Epithelial cell of prostate (primary cell): ENCODE results near the gene IMMP2L.
"Not testable (repeated sequence)": the region's sequence is repeated elsewhere in the genome, so short reads cannot be mapped to it uniquely, and the experiment has no call there.

Experiments
- DNase-seq: peaks from one replicate; pipeline ENCODE4 v3.0.0-alpha.2; 2011; ENCODE audit warnings: low read depth, low spot score
- H3K27ac ChIP-seq: fragments of 450-650 bp; 2 replicates; pipeline ENCODE4 v1.5.1; 2017; ENCODE audit warnings: mild to moderate bottlenecking

The IMMP2L gene

DNA sequence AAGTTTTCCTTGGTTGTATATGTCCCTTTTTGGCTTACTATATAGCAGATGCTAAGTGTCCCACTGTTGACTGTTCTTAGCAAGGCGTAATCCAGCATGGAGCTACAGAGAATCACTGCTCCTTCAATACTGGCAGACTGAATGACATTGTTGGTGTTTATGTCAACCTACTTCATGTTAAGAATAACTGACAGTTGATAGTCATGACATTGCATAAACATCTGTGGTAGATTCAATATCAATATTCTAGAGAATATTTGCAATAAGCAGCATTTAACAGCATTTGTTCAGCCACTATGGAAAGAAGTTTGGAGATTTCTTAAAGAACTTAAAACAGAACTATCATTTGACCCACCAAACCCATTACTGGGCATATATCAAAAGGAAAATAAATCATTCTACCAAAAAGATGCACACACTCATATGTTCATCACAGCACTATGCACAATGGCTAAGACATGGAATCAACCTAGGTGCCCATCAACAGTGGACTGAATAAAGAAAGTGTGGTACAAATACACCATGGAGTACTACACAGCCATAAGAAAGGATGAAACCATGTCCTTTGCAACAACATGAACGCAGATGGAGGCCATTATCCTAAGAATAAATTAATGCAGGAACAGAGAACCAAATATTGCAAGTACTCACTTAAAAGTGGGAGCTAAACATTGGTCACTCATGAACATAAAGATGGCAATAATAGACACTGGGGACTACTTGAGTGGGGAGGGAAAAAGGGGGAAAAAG lies 88.7 kb downstream of the IMMP2L start:
- no peak for DNase-seq
- H3K27ac ChIP-seq = no peak overlapping the region

DNA sequence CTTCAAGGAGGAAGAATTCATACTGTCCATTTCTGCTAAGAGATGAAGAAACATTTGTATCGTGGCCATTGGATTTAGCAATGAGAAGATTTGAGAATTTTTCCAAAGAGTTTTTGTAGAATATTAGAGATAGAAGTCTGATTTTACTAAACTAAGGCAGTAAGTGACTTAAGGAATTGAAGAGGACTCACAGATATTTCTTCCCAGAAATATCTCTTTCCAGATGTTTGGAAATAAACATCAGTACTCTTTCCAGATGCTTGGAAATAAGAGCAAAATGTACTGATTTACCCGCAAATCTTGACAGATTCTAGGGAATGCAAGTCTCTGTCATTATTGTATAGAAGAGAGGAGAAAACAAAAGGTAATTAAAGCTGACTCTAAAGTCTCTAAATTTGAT lies 91.3 kb downstream of the IMMP2L start:
- DNase-seq = no peak
- no peak overlapping the region for H3K27ac ChIP-seq

DNA sequence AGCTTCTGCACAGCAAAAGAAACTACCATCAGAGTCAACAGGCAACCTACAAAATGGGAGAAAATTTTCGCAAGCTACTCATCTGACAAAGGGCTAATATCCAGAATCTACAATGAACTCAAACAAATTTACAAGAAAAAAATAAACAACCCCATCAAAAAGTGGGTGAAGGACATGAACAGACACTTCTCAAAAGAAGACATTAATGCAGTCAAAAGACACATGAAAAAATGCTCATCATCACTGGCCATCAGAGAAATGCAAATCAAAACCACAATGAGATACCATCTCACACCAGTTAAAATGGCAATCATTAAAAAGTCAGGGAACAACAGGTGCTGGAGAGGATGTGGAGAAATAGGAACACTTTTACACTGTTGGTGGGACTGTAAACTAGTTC lies 92.4 kb downstream of the IMMP2L start:
- not testable (repeated sequence) for H3K27ac ChIP-seq, DNase-seq

DNA sequence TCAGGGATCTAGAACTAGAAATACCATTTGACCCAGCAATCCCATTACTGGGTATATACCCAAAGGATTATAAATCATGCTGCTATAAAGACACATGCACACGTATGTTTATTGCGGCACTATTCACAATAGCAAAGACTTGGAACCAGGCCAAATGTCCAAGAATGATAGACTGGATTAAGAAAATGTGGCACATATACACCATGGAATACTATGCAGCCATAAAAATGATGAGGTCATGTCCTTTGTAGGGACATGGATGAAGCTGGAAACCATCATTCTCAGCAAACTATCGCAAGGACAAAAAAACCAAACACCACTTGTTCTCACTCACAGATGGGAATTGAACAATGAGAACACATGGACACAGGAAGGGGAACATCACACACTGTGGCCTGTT lies 96.5 kb downstream of the IMMP2L start:
- DNase-seq, H3K27ac ChIP-seq: not testable (repeated sequence)

DNA sequence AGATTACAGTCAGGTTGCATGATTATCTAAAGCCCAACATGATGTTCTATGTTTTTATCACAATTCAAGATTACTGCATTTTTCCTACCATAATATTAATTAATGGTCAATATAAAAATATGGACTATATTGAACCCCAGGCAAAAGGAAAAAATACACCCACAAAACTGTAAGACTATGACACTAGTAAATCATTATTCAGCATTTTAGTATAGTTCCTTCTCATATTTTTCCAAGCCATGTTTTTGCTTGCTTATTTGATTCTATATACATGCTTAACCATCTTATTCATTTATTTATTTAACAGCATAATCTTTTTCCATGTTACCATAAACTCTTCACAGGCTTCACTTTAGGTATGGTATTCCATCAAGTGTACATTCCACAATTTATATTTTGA lies 101.6 kb downstream of the IMMP2L start:
- no peak overlapping the region for H3K27ac ChIP-seq
- no peak for DNase-seq

DNA sequence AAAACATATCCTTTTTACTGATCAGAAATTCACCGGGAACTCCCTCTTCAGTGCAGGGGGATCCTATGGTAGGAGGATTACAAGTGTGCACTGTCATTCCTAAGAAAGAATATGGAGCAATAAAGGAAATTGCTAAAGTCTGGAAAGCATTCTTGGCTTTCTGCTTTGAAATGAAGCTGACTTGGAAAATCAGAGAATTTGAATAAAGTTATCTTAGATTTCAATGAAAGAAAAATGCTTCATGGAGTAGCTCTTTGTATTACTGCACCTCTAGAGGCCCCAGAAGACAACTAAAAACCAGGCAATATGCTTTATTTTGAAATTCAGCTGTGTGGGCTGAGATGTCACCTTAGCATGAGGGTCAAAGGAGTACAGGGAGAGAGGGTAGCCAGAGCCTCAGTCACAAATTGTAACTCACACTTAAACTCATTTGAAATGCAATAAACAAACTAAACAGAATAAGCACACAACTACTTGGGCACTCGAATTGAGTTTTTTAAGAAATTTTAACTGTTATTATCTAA lies 102.5 kb downstream of the IMMP2L start:
- no peak for DNase-seq
- no peak overlapping the region for H3K27ac ChIP-seq

DNA sequence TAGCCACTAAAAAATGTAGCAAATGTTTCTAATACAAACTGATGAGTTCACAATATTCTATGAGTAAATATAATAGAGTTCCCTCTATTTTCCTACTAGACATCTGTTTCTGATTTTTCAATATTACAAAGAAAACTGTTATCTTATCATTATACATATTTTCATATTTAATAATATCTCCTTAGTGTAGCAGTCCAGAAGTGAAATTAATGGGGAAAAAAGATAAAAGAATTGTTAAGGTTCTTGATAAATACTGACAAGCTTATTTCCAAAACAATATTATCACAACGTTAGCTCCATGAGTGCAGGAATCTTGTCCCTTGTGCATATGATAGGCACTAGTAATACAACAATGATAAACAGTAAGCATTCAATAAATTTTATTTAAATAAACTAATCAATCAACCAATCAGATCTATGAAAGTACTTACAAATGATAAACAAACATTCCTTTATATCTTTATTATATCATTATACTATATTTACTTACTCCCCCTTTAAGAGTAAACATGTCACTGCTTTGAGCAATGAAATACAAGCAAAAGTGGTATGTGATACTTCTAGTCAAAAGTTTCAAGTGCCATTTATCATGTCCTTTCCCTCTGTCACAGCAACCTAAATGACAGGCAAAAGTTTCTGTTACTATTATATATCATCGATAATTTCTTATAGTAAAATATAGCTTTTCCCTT lies 103.1 kb downstream of the IMMP2L start:
- no peak overlapping the region for H3K27ac ChIP-seq
- no peak for DNase-seq

DNA sequence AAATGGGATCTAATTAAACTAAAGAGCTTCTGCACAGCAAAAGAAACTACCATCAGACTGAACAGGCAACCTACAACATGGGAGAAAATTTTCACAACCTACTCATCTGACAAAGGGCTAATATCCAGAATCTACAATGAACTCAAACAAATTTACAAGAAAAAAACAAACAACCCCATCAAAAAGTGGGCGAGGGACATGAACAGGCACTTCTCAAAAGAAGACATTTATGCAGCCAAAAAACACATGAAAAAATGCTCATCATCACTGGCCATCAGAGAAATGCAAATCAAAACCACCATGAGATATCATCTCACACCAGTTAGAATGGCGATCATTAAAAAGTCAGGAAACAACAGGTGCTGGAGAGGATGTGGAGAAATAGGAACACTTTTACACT lies 111.6 kb downstream of the IMMP2L start:
- not testable (repeated sequence) for DNase-seq, H3K27ac ChIP-seq

DNA sequence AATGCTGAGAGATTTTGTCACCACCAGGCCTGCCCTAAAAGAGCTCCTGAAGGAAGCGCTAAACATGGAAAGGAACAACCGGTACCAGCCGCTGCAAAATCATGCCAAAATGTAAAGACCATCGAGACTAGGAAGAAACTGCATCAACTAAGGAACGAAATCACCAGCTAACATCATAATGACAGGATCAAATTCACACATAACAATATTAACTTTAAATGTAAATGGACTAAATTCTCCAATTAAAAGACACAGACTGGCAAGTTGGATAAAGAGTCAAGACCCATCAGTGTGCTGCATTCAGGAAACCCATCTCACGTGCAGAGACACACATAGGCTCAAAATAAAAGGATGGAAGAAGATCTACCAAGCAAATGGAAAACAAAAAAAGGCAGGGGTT lies 114.8 kb downstream of the IMMP2L start:
- H3K27ac ChIP-seq, DNase-seq: not testable (repeated sequence)

DNA sequence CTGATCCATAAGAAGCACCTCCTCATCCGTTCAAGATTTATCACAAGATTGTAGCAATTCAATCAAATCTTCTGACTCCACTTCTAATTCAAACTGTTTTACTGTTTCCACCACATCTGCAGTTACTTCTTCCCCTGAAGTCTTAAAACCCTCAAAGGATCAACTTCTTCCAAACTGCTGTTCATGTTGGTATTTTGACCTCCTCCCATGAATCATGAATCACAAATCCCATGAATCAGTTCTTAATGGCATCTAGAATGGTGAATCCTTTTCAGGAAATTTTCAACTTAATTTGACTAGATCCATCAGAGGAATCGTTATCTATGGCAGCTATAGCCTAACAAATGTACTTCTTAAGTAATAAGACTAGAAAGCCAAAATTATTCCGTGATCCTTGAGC lies 122.3 kb downstream of the IMMP2L start:
- no peak overlapping the region for H3K27ac ChIP-seq
- DNase-seq = no peak

DNA sequence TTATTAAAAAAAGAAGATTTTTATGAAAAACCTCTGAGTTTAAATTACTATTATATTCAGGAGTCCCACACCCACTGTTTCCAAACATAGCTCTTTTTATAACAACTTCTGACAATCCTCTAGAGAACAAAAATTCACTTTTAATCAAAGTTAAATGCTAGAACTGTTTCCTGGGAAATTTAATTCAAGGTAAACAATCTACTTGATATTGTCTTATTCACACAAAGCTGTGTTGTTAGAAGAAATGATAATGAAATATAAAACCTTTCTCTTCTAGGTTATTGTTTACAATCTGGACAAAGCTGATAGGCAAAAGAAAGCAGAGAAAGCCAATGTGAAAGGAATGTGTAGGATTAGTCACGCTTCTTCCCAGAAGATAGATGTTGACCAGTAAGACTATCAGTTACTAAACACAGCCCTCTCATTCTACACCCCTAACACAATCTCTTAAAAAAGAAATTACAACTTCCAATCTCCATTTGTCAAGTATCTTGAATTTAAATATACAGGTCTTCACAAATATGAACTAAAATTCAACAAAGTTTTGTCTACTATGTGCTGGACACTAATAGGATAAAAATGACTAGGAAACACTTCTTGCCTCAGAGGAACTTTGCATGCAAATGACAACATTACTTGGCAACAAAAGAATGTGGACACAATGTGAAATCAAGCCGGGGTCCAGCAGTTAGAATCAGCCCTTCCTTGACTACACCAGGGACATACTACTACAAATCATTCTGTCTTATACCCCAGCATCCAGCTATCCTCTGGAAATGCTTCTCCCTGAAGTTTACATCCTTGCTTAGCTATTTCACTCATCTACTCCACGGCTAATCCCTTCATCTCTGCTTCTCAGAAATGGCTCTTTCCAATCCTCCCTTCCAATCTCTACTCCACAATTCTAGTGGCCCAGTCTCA lies 123.7 kb downstream of the IMMP2L start:
- DNase-seq = no peak
- no peak overlapping the region for H3K27ac ChIP-seq

DNA sequence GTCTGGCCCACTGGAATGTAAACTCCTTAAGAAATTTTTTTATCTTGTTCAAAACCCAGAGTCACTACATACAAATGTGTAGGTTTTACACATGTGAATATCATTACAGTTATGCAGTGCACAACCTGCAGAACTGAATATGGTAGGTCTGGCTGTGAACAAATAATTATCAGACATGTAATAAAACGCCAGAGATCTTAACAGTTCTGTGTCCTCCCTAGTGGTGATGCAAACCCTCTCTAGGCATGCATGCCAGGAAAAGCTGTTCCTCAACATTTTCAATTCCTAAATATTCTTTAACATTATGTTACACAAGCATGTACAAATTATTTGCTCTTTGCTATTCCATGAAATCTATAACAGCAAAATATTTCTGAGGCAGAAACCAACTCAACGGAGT lies 124.6 kb downstream of the IMMP2L start:
- no peak for DNase-seq
- no peak overlapping the region for H3K27ac ChIP-seq

DNA sequence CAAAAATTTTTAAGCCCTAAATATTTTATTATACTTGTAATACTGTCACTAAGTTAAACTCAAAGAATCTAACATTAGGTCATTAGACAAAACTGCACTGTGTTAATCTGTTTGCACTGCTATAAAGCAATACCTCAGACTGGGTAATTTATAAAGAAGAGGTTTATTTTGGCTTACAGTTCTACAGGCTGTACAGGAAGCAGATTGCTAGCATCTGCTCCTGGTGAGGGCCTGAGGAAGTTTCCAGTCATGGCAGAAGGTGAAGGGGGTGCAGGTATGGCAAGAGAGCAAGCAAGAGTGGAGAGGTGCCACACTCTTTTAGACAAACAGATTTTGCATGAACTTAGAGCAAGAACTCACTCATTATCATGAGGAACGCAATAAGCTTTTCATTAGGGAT lies 125.7 kb downstream of the IMMP2L start:
- H3K27ac ChIP-seq = no peak overlapping the region
- no peak for DNase-seq

DNA sequence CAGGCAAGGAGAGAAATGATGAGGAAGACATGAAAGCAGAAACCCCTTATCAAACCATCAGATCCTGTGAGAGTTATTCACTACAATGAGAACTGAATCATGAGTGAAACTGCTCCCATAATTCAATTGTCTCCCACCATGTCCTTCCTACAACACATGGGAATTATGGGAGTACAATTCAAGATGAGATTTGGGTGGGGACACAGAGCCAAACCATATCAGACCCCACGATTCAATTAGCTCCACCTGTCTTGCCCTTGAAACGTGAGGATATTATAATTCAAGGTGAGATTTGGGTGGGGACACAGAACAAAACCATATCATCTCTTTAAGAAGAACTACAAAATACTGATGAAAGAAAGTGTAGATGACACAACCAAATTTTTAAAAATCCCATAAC lies 128.9 kb downstream of the IMMP2L start:
- no peak overlapping the region for H3K27ac ChIP-seq
- no peak for DNase-seq

DNA sequence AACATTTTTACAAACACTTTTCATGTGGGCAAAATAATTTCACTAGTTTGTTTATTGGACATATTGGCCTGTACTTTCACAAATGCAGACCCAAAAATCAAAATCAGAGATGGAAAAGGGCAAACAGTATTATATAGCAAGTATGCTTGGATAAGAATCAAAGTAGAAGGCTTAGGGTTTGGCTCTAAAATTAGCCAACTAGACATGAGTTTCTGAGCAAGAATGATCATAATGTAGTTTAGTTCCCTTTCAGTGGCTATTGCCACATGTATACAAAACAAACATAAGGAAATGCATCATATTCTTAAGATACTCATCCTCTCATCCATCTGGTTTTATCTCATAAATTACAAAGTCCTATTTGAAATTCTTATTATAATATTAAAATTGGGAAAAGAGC lies 132.5 kb downstream of the IMMP2L start:
- no peak for DNase-seq
- no peak overlapping the region for H3K27ac ChIP-seq

DNA sequence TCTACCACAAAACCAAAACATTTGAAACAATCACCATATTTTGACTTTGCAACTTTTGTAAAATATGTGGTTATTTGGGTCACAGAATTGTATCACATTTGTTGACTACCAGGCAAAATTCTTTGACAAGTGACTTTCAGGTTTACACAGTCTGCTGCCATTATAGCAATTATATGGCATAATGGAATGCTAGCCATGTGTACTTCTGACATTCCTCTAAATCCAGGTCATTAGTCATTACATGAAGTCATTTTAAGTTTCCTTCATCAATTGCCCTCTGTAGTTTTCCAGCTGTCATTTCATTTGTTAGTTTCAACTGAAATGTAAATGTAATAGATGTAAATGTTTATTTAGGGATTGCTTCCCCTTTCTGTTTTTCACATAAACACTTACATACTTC lies 137.5 kb downstream of the IMMP2L start:
- H3K27ac ChIP-seq = no peak overlapping the region
- no peak for DNase-seq

DNA sequence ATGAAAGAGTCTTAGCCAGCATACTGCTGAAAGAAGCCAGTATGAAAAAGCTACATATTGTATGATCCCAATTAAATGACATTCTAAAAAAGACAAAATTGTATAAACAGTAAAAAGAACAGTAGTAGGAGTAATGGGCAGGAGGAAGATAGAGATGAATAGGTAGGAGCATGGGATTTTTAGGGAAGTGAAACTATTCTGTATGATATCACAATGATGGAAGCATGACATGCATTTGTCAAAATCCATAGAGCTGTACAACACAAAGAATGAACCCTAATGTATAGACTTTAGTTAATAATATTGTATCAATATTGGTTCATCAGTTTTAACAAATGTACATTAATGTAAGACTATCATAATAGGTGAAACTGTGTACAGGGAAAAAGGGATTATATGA lies 147.9 kb downstream of the IMMP2L start:
- no peak for DNase-seq
- H3K27ac ChIP-seq = no peak overlapping the region

DNA sequence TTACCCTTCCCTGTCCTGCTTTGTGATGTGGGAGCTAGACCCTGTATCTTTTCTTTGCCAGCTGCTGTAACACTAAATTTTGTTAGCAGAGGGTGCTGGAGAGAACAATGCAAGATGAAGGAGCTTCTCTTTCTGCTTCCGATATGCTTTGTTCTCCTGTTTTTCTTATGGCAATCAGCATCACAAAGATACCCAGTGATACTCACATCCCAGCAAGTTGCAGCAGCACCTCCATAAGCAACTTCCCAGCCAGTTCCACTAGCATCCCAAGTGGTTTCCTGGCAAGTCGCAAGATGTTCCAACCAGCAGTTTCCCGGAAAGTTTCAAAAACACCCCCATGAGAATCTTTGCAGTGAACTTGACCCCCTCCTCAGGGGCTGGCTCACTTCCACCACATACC lies 148.6 kb downstream of the IMMP2L start:
- DNase-seq = no peak
- no peak overlapping the region for H3K27ac ChIP-seq

DNA sequence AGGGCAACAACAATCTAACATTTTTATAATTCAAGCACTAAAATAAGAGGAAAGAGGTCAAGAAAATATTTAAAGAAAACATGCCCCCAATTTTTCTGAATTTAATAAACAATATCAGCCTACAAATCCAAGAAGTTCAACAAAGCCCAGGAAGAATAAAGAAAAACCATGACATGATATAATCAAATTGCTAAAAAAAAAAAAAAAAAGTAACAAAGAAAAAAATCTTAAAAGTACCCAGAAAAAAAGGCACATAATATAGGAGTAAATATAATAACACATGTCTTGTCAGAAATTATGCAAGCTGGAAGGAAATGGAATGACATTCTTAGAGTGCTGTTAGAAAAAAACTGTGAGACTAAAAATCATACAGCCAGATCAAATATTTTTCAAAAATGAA lies 151.4 kb downstream of the IMMP2L start:
- H3K27ac ChIP-seq = no peak overlapping the region
- no peak for DNase-seq

DNA sequence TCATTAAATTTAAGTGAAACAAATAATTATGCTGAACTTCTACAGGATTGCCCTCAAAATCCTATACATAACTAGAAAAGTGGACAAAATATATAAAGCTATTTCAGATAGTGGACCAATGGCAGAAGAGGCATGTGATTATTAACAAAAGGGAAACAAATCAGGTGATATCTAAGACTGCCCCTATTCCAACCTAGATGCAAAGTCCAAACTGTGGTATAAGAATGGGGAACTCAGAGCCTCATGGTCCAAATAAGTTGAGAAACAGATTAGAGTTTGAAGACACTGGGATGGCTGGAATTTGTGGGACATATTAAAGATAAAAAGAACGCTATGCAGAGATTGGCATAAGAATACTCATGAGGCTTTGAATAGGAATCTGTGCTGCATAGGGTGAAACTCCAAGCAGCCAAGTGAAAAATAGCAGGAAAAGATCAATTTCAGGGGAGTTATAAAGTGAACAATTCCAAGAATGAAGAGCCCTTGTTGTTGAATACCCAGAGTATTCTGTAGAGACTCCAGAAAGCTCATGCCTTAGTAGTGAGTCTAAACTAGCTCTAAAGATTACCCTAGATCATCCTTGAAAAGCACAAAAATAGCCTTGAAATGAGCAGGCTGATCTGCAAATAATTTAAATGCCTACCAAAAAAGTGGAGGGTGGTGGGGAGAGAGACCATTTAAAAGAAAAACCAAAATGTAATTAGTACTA lies 152.4 kb downstream of the IMMP2L start:
- H3K27ac ChIP-seq = no peak overlapping the region
- no peak for DNase-seq
